Duodenal mucosa (tissue), 2 donors: Measurements from ENCODE around the gene CCDC198.

Source experiments
- H3K27ac ChIP-seq: one replicate; pipeline ENCODE4 v1.7.0; 2013; ENCODE audit warnings: low read depth, low read length
- H3K27me3 ChIP-seq, 2 donors: one replicate each; pipeline ENCODE4 v1.7.0; 2013; ENCODE audit warnings: low read length in 2 of 2, control low read depth in 1 of 2; ENCODE audit not compliant: insufficient read depth in 2 of 2, control insufficient read depth in 1 of 2
- H3K36me3 ChIP-seq, 2 donors: one replicate each; pipeline ENCODE4 v1.7.0; 2013; ENCODE audit warnings: low read length in 2 of 2, control low read depth in 1 of 2; ENCODE audit not compliant: insufficient read depth in 2 of 2, control insufficient read depth in 1 of 2
- H3K4me1 ChIP-seq, 2 donors: one replicate each; pipeline ENCODE4 v1.7.0; 2013; ENCODE audit warnings: low read length in 2 of 2, control low read depth in 1 of 2; ENCODE audit not compliant: insufficient read depth in 2 of 2, control insufficient read depth in 1 of 2
- H3K4me3 ChIP-seq, 2 donors: one replicate each; pipeline ENCODE4 v1.7.0; 2013; ENCODE audit warnings: low read length in 2 of 2, low read depth in 1 of 2
- H3K9ac ChIP-seq, 2 donors: one replicate each; pipeline ENCODE4 v1.7.0; 2013; ENCODE audit warnings: low read length in 2 of 2, low read depth in 1 of 2
- H3K9me3 ChIP-seq, 2 donors: one replicate each; pipeline ENCODE4 v1.7.0; 2013; ENCODE audit warnings: low read length in 2 of 2, control low read depth in 1 of 2; ENCODE audit not compliant: control insufficient read depth in 1 of 2

Gene CCDC198

DNA sequence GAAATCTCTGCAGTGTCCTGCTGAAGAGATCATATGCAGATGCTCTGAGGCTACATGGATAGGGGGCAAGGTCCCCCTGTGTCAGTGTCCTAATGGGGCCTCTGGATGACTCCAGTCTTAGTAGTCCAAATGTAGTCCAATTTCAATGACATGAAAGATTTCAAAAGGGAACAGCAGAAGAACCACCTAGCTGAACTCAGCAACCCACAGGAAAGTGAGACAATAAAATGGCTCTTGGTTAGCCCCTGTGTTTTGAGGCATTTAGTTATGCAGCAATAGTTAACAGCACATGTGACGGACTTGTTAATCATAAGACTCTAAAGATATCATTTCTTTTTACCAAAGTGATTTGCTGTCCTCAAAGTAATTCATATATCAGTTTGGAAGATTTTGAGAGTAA, 22.7 kb downstream of the CCDC198 start:
- Histone ChIP-seq H3K4me3 (no peak overlapping the region), H3K36me3 (no peaks in the 10 kb centered on the region), H3K27me3 (no peaks in the 10 kb centered on the region), H3K9me3 (no peaks in the 10 kb centered on the region), H3K9ac (no peak overlapping the region), H3K27ac (no peak overlapping the region), H3K4me1 (no peaks in the 10 kb centered on the region)

DNA sequence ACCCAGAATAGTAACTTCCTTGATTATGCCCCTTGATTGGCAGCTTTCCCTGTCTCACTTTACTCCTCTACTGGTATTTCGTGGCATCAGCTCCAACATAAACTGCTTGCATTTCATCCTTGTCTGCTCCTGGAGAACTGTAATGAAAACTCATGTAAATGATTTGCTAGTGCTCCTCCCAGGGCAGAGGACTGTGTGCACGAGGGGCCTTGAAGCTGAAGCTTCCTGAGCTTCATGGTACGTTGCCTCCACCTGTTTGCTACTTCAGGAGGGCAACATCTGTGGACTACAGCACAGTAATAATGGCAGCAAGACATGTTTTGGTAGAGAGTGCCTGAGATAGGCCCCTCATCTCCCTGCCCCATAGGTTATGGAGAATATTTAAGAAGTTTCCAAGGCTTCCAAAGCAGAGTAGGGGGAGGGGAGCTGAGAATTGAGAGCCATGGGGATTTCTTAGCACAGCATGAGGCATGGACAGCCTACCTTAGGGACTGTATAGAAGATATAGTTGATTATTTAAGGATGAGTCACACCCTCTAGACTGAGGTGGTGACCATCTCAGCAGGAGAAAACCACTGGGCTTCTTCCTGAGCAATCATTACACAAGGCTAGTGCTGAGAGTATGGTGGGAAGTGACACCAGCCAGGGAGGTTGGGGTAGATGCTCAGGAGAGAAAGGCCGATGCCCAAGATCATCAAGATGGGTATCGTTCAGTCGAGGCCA, 29.5 kb downstream of the CCDC198 start:
- Histone ChIP-seq H3K4me3 (no peak overlapping the region), H3K4me1 (no peaks in the 10 kb centered on the region), H3K27ac (no peak overlapping the region), H3K9ac (no peak overlapping the region), H3K27me3 (no peaks in the 10 kb centered on the region), H3K36me3 (no peaks in the 10 kb centered on the region), H3K9me3 (no peaks in the 10 kb centered on the region)

DNA sequence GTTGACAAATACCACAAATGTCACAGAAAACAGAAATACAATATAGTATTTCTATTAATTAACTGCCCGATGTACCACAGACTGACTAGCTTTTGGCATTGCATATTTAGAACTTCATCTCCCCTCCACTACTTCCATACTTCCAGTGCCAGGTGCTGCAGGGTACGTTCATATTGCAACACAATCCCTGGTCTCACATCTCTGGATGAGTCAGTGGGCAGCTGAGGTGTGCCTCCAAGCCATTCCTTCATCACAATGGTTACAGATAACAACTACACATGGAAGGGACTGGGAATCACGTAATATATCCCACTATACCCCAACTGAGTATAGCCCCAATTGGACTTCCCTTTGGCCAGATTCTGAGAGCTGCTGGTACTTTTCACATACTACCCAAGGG, 31.1 kb downstream of the CCDC198 start:
- Histone ChIP-seq H3K4me3 (no peak overlapping the region), H3K27ac (no peak overlapping the region)

DNA sequence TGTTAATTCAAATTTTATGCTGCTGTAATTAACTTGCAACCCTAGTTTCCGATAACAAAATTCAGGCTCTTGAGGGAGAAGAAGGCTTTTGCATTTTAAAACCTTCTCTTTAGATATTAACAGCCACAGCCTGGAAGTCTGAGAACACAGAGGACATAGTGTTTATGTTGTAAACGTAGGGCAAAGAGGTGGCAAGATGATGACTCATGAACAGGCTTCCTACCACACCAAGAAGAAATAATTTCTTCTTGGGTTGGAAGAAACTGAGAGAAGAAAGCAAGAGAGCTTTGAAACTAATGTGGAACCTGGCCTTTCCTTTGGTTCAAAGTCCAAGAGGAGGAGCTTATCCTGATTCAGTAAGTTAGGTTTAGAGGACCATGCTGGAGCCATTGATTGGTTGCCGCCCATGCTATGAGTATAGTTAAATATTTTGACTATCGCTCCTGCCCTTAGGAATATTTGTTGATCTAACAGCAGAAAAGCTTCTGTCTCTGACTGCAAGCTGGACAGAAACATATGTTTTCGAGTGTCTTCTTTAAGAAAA, 31.8 kb downstream of the CCDC198 start:
- H3K36me3 ChIP-seq: no peaks in the 10 kb centered on the region
- no peaks in the 10 kb centered on the region for H3K27me3 ChIP-seq
- no peak overlapping the region for H3K4me3 ChIP-seq
- H3K27ac ChIP-seq: no peak overlapping the region
- no peaks in the 10 kb centered on the region for H3K9me3 ChIP-seq
- H3K9ac ChIP-seq: no peak overlapping the region
- no peaks in the 10 kb centered on the region for H3K4me1 ChIP-seq

More for the DNA sequence above, 31.1 kb downstream of the CCDC198 start:
- Histone ChIP-seq H3K4me1 (no peaks in the 10 kb centered on the region), H3K9me3 (no peaks in the 10 kb centered on the region), H3K9ac (no peak overlapping the region), H3K36me3 (no peaks in the 10 kb centered on the region), H3K27me3 (no peaks in the 10 kb centered on the region)

DNA sequence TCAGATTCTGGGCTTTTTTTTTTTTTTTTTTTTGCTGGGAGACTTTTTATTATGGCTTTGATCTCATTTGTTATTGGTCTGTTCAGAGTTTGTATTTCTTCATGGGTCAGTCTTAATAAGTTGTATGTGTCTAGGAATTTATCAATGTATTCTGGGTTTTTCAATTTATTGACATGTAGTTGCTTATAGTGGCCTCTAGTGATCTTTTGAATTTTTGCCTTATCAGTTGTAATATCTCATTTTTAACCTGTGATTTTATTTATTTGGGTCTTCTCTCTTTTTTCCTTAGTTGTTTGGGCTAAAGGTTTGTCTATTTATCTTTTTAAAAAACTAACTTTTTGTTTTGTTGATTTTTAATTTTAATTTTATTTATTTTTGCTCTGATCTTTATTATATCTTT, 57.7 kb downstream of the CCDC198 start:
- Histone ChIP-seq H3K9me3 (no peaks in the 10 kb centered on the region), H3K27ac (no peak overlapping the region), H3K27me3 (no peaks in the 10 kb centered on the region), H3K4me1 (no peaks in the 10 kb centered on the region), H3K36me3 (no peaks in the 10 kb centered on the region), H3K9ac (no peak overlapping the region), H3K4me3 (no peak overlapping the region)

DNA sequence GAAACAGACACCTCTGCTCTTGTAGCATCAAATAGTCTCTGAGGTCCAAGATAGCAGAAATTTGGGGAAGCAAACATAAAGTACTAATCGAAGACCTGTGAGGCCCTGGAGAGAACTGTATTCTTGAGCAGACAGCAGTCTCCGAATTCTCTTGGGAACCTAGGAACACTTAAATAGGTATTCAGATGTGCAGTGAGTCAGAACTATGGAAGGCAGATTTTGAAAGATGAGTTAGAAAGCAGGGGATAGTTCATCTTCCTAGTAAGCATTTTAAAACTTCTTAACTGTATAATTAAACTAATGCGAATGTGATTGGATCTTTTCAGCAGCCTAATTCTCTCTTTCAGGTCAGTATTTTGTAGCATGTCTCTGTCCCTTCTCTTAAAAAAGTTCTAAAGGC, 72.7 kb downstream of the CCDC198 start:
- H3K36me3 ChIP-seq: no peaks in the 10 kb centered on the region
- H3K4me1 ChIP-seq: no peaks in the 10 kb centered on the region
- H3K9ac ChIP-seq: no peak overlapping the region
- no peaks in the 10 kb centered on the region for H3K9me3 ChIP-seq
- no peak overlapping the region for H3K4me3 ChIP-seq
- H3K27ac ChIP-seq: no peak overlapping the region
- no peaks in the 10 kb centered on the region for H3K27me3 ChIP-seq

DNA sequence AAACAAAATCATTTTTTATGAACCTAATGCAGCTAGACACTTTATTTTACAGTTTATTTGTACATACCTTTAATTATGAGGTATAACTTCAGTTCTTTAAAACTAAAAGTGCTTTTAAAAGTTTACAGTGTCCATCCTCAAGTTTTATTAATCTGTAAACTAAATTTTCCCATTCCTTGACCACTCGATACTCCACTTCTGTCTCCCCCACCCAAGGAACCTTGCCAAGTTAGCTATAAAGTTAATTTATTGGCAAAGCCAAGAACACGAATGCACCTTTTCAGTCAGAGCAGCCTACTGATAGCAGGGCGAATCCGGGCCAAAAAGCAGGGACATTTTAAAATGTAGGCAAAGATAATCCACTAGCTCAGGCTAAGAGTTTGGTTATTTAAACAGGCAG, 73.6 kb downstream of the CCDC198 start:
- Histone ChIP-seq H3K4me3 (no peak overlapping the region), H3K36me3 (no peaks in the 10 kb centered on the region), H3K9ac (no peak overlapping the region), H3K9me3 (no peaks in the 10 kb centered on the region), H3K27me3 (no peaks in the 10 kb centered on the region), H3K4me1 (no peaks in the 10 kb centered on the region), H3K27ac (no peak overlapping the region)
